Hepatocyte (in vitro differentiated cells): ENCODE measurements around the gene PNRC2. TPM values are rescaled to one million over a fixed set of nuclear protein-coding genes. Genes with fewer than 3 reads are reported as not detected.

ENCODE experiments used
- DNase-seq: peaks from one replicate; pipeline ENCODE4 v3.0.0-alpha.2; 2016; ENCODE audit warnings: low spot score
- H2AFZ ChIP-seq: fragments of 200-600 bp; sonication (generic); 2 replicates; pipeline ENCODE4 v1.6.0; 2016; ENCODE audit warnings: antibody characterized with exemption, mild to moderate bottlenecking
- H3K27ac ChIP-seq: fragments of 200-600 bp; sonication (generic); 2 replicates; pipeline ENCODE4 v1.5.1; 2016; ENCODE audit warnings: mild to moderate bottlenecking
- H3K27me3 ChIP-seq: fragments of 200-600 bp; sonication (generic); 2 replicates; pipeline ENCODE4 v1.6.1; 2016
- H3K36me3 ChIP-seq: fragments of 200-600 bp; sonication (generic); replicated peaks from 2 replicates; pipeline ENCODE4 v1.5.1; 2016; ENCODE audit warnings: low read depth; ENCODE audit not compliant: insufficient read depth
- H3K4me1 ChIP-seq: fragments of 200-600 bp; sonication (generic); 2 replicates; pipeline ENCODE4 v1.5.1; 2016; ENCODE audit warnings: mild to moderate bottlenecking, moderate library complexity; ENCODE audit not compliant: insufficient read depth
- H3K4me2 ChIP-seq: fragments of 200-600 bp; sonication (generic); 2 replicates; pipeline ENCODE4 v1.6.0; 2016
- H3K4me3 ChIP-seq: fragments of 200-600 bp; sonication (generic); 2 replicates; pipeline ENCODE4 v1.5.1; 2016; ENCODE audit warnings: mild to moderate bottlenecking
- H3K79me2 ChIP-seq: fragments of 200-600 bp; sonication (generic); 2 replicates; pipeline ENCODE4 v1.6.0; 2017; ENCODE audit warnings: mild to moderate bottlenecking
- H3K9me2 ChIP-seq: fragments of 200-600 bp; sonication (generic); replicated peaks from 2 replicates; pipeline ENCODE4 v1.6.0; 2017; ENCODE audit warnings: mild to moderate bottlenecking; ENCODE audit not compliant: insufficient read depth
- H3K9me3 ChIP-seq: fragments of 200-600 bp; sonication (generic); 2 replicates; pipeline ENCODE4 v1.5.1; 2016; ENCODE audit warnings: low read depth, mild to moderate bottlenecking
- H4K20me1 ChIP-seq: fragments of 200-600 bp; sonication (generic); 2 replicates; pipeline ENCODE4 v1.6.0; 2016; ENCODE audit warnings: mild to moderate bottlenecking; ENCODE audit not compliant: insufficient read depth, poor library complexity, severe bottlenecking
- EZH2 ChIP-seq: fragments of 200-600 bp; sonication (generic); IDR thresholded peaks from 2 replicates; pipeline ENCODE4 v1.6.1; 2016; ENCODE audit warnings: antibody characterized with exemption, mild to moderate bottlenecking, borderline replicate concordance
- EZH2phosphoT487 ChIP-seq: fragments of 200-600 bp; sonication (generic); IDR thresholded peaks from one replicate; pipeline ENCODE4 v1.6.1; 2018; ENCODE audit warnings: antibody characterized with exemption, mild to moderate bottlenecking, low read depth, moderate library complexity; ENCODE audit not compliant: unreplicated experiment, severe bottlenecking
- WGBS: methylation state at CpG from one replicate; pipeline ENCODE4 v1.1.6; 2016; ENCODE audit warnings: low lambda C conversion rate; ENCODE audit errors: missing lambda C conversion rate; 5-methylcytosine and 5-hydroxymethylcytosine counted together
- polyA plus RNA-seq: library from polyadenylated mRNA; unstranded; fragments of >200 nt; fragmentation: Nextera tagmentation; extraction: Ambion mirVana; gene quantifications from 2 replicates; pipeline ENCODE4 v1.2.1, GENCODE V29; 2016
- total RNA-seq: library from RNA; depleted of rRNA; stranded (reverse); fragments of >200 nt; gene quantifications from 2 replicates; pipeline ENCODE4 v1.2.3, GENCODE V29; 2014
- TF ChIP-seq, protein P1 (sequence below): fragments of 200-600 bp; sonication (generic); IDR thresholded peaks from 2 replicates; pipeline ENCODE4 v1.5.1; 2016; ENCODE audit warnings: antibody characterized with exemption, mild to moderate bottlenecking; ENCODE audit not compliant: poor library complexity

PNRC2 gene
- total and polyA plus RNA-seq, 2 experiments from 2014 or later: 65.8 to 107 TPM

- TF ChIP-seq EZH2phosphoT487 (no peak), EZH2 (no peak)
- TF ChIP-seq, protein P1, sequence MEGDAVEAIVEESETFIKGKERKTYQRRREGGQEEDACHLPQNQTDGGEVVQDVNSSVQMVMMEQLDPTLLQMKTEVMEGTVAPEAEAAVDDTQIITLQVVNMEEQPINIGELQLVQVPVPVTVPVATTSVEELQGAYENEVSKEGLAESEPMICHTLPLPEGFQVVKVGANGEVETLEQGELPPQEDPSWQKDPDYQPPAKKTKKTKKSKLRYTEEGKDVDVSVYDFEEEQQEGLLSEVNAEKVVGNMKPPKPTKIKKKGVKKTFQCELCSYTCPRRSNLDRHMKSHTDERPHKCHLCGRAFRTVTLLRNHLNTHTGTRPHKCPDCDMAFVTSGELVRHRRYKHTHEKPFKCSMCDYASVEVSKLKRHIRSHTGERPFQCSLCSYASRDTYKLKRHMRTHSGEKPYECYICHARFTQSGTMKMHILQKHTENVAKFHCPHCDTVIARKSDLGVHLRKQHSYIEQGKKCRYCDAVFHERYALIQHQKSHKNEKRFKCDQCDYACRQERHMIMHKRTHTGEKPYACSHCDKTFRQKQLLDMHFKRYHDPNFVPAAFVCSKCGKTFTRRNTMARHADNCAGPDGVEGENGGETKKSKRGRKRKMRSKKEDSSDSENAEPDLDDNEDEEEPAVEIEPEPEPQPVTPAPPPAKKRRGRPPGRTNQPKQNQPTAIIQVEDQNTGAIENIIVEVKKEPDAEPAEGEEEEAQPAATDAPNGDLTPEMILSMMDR: no peak
- no peaks in the 10 kb centered on the region for H3K36me3 ChIP-seq
- H4K20me1 ChIP-seq: no peaks in the 10 kb centered on the region
- 84% methylated on average over 7 of the region's 7 CpGs for WGBS
- H3K4me3 ChIP-seq: no peak within 1 kb of the TSS
- H3K9me2 ChIP-seq: no peaks in the 10 kb centered on the region
- H3K4me1 ChIP-seq: no peaks in the 10 kb centered on the region
- H3K27ac ChIP-seq: no peak within 1 kb of the TSS
- H2AFZ ChIP-seq: no peak within 1 kb of the TSS
- H3K27me3 ChIP-seq: no peaks in the 10 kb centered on the region
- H3K9me3 ChIP-seq: no peaks in the 10 kb centered on the region
- H3K79me2 ChIP-seq: no peaks in the 10 kb centered on the region
- no peak within 1 kb of the TSS for H3K4me2 ChIP-seq
- no peak for DNase-seq
Measured at GRCh38 chr1:23913212-23913880, 46.3 kb upstream of the PNRC2 start, which contains the start of gene CNR2. TSS of gene CNR2 (minus strand) at chr1:23913362. CDS start at chr1:23875617, 37,745 bp downstream.

- no peaks in the 10 kb centered on the region for H3K9me2 ChIP-seq
- DNase-seq: no peak
- no peaks in the 10 kb centered on the region for H3K9me3 ChIP-seq
- TF ChIP-seq, protein P1: no peak
- TF ChIP-seq EZH2 (no peak), EZH2phosphoT487 (no peak)
- H3K79me2 ChIP-seq: no peaks in the 10 kb centered on the region
- no peak overlapping the region for H3K4me3 ChIP-seq
- H4K20me1 ChIP-seq: no peaks in the 10 kb centered on the region
- no peaks in the 10 kb centered on the region for H3K4me1 ChIP-seq
- whole genome bisulfite sequencing: 99% methylated on average over 4 of the region's 4 CpGs
- H3K27me3 ChIP-seq: no peaks in the 10 kb centered on the region
- H3K4me2 ChIP-seq: no peak overlapping the region
- no peak overlapping the region for H3K27ac ChIP-seq
- H3K36me3 ChIP-seq: no peaks in the 10 kb centered on the region
- H2AFZ ChIP-seq: no peak overlapping the region
Measured at GRCh38 chr1:23914921-23915320, 44.7 kb upstream of the PNRC2 start.

GRCh38 chr1:23915466-23915865 is 44.2 kb upstream of the PNRC2 start:
- Histone ChIP-seq H3K27ac (no peak overlapping the region), H3K9me3 (no peaks in the 10 kb centered on the region), H2AFZ (no peak overlapping the region), H3K36me3 (no peaks in the 10 kb centered on the region), H3K4me1 (no peaks in the 10 kb centered on the region), H3K79me2 (no peaks in the 10 kb centered on the region), H3K4me3 (no peak overlapping the region), H3K4me2 (no peak overlapping the region), H3K27me3 (no peaks in the 10 kb centered on the region), H3K9me2 (no peaks in the 10 kb centered on the region), H4K20me1 (no peaks in the 10 kb centered on the region)
- 92% methylated on average over 5 of the region's 5 CpGs for WGBS
- DNase-seq: no peak
- TF ChIP-seq, protein P1: no peak
- TF ChIP-seq EZH2phosphoT487 (no peak), EZH2 (no peak)
